ENCODE results near the gene SAA2.
A peak's percentile ranks its signal among the peaks of the same experiment; 100 is the strongest.
"Not testable (repeated sequence)": the region's sequence is repeated elsewhere in the genome, so short reads cannot be mapped to it uniquely, and the experiment has no call there.

Gene SAA2

GRCh38 chr11:18209058-18209457 is 39.4 kb downstream of the SAA2 start:
- TF ChIP-seq CTCF (IDR thresholded peaks at IDR 0.05; ENCODE audit: insufficient read depth, missing control alignments): no peak
- no peak for FAIRE-seq
- DNase-seq (ENCODE audit: insufficient read length, low spot score): no peak

- no peak for TF ChIP-seq CTCF (IDR thresholded peaks at IDR 0.05; ENCODE audit: insufficient read depth, missing control alignments)
- FAIRE-seq (no peak), DNase-seq (ENCODE audit: insufficient read length, low spot score) (no peak)
Observed at GRCh38 chr11:18204771-18205170, 43.7 kb downstream of the SAA2 start.

GRCh38 chr11:18204220-18204619 is 44.2 kb downstream of the SAA2 start:
- no peak for TF ChIP-seq CTCF (IDR thresholded peaks at IDR 0.05; ENCODE audit: insufficient read depth, missing control alignments)
- no peak for FAIRE-seq
- no peak for DNase-seq (ENCODE audit: insufficient read length, low spot score)

- peak; percentile 52 for TF ChIP-seq CTCF (IDR thresholded peaks at IDR 0.05; ENCODE audit: insufficient read depth, missing control alignments)
- FAIRE-seq (no peak), DNase-seq (ENCODE audit: insufficient read length, low spot score) (peak; percentile 47)
Observed at GRCh38 chr11:18203723-18204122, 44.7 kb downstream of the SAA2 start.

- not testable (repeated sequence) for DNase-seq (ENCODE audit: insufficient read length, low spot score); FAIRE-seq
Observed at GRCh38 chr11:18197738-18198137, 50.7 kb downstream of the SAA2 start.

- no peak for TF ChIP-seq CTCF (IDR thresholded peaks at IDR 0.05; ENCODE audit: insufficient read depth, missing control alignments)
- no peak for DNase-seq (ENCODE audit: insufficient read length, low spot score)
- FAIRE-seq: no peak
Observed at GRCh38 chr11:18196532-18196931, 51.9 kb downstream of the SAA2 start.
